GM21576 (cell line): Measurements from ENCODE around the gene RIOK3.
"Not testable (repeated sequence)": the region's sequence is repeated elsewhere in the genome, so short reads cannot be mapped to it uniquely, and the experiment has no call there.

Experiments
- ATAC-seq: cut with Tn5 transposase; IDR thresholded peaks from one replicate; pipeline ENCODE4 v1.9.1; 2021; ENCODE audit warnings: mild to moderate bottlenecking, moderate library complexity; ENCODE audit not compliant: unreplicated experiment

RIOK3 gene

GRCh38 chr18:23452728-23453679 lies at the start of gene RIOK3:
RIOK3 (plus strand) TSS chr18:23453287; CDS start chr18:23453440, 153 bp downstream.
- ATAC-seq: peak; percentile 95

GRCh38 chr18:23403310-23403709 lies 49.8 kb upstream of the RIOK3 start:
- no peak for ATAC-seq

- ATAC-seq: no peak
These were observed 47.5 kb upstream of the RIOK3 start for GRCh38 chr18:23405636-23406035.

- no peak for ATAC-seq
These were observed 46.8 kb upstream of the RIOK3 start for GRCh38 chr18:23406271-23406787.

- ATAC-seq: no peak
These were observed 40.6 kb upstream of the RIOK3 start for GRCh38 chr18:23412351-23412964.

GRCh38 chr18:23415515-23415914 lies 37.6 kb upstream of the RIOK3 start:
- ATAC-seq: no peak

- no peak for ATAC-seq
These were observed 36.8 kb upstream of the RIOK3 start for GRCh38 chr18:23416298-23416697.

GRCh38 chr18:23421277-23421676 lies 31.8 kb upstream of the RIOK3 start:
- ATAC-seq: no peak

- peak; percentile 92 for ATAC-seq
These were observed 30.2 kb upstream of the RIOK3 start for GRCh38 chr18:23422751-23423418.

- ATAC-seq: no peak
These were observed 28.5 kb upstream of the RIOK3 start for GRCh38 chr18:23424616-23425015.

GRCh38 chr18:23428821-23429220 lies 24.3 kb upstream of the RIOK3 start:
- ATAC-seq: no peak

GRCh38 chr18:23429538-23429937 lies 23.5 kb upstream of the RIOK3 start:
- not testable (repeated sequence) for ATAC-seq

- ATAC-seq: no peak
These were observed 19.7 kb upstream of the RIOK3 start for GRCh38 chr18:23433360-23433759.

GRCh38 chr18:23437357-23438045 lies 15.6 kb upstream of the RIOK3 start:
- peak; percentile 96 for ATAC-seq

- ATAC-seq: no peak
These were observed 15.1 kb upstream of the RIOK3 start for GRCh38 chr18:23438046-23438377.

- no peak for ATAC-seq
These were observed 14.3 kb upstream of the RIOK3 start for GRCh38 chr18:23438608-23439366.

GRCh38 chr18:23440131-23440530 lies 13.0 kb upstream of the RIOK3 start:
- ATAC-seq: no peak

GRCh38 chr18:23442958-23443357 lies 10.1 kb upstream of the RIOK3 start:
- no peak for ATAC-seq

GRCh38 chr18:23448291-23448690 lies 4.8 kb upstream of the RIOK3 start:
- no peak for ATAC-seq

GRCh38 chr18:23450022-23450421 lies 3.1 kb upstream of the RIOK3 start:
- no peak for ATAC-seq
